Neural progenitor cell (in vitro differentiated cells): ENCODE results near the gene EIF4EBP3. TPM values are rescaled to one million over a fixed set of nuclear protein-coding genes. Genes with fewer than 3 reads are reported as not detected.

Experiments used
- DNase-seq: peaks from one replicate; pipeline ENCODE4 v3.0.0-alpha.2; 2016; ENCODE audit warnings: low spot score
- H2AFZ ChIP-seq: fragments of 200-600 bp; sonication (generic); replicated peaks from 2 replicates; pipeline ENCODE4 v1.6.1; 2016; ENCODE audit warnings: antibody characterized with exemption
- H3F3A ChIP-seq: fragments of 200-600 bp; sonication (generic); 2 replicates; pipeline ENCODE4 v1.6.1; 2016; ENCODE audit warnings: antibody characterized with exemption, low read depth
- H3K27ac ChIP-seq: fragments of 200-600 bp; sonication (generic); 2 replicates; pipeline ENCODE4 v1.5.1; 2016; ENCODE audit warnings: mild to moderate bottlenecking
- H3K27me3 ChIP-seq: fragments of 200-600 bp; sonication (generic); 2 replicates; pipeline ENCODE4 v1.6.1; 2016; ENCODE audit warnings: mild to moderate bottlenecking, moderate library complexity
- H3K36me3 ChIP-seq: fragments of 200-600 bp; sonication (generic); 2 replicates; pipeline ENCODE4 v1.5.1; 2016
- H3K4me1 ChIP-seq: fragments of 200-600 bp; sonication (generic); 2 replicates; pipeline ENCODE4 v1.6.1; 2016; ENCODE audit warnings: mixed run types
- H3K4me2 ChIP-seq: fragments of 200-600 bp; sonication (generic); 2 replicates; pipeline ENCODE4 v1.6.1; 2016
- H3K4me3 ChIP-seq: fragments of 200-600 bp; sonication (generic); 2 replicates; pipeline ENCODE4 v1.5.1; 2016
- H3K79me2 ChIP-seq: fragments of 200-600 bp; sonication (generic); 2 replicates; pipeline ENCODE4 v1.6.1; 2016; ENCODE audit warnings: low read depth
- H3K9ac ChIP-seq: fragments of 200-600 bp; sonication (generic); 2 replicates; pipeline ENCODE4 v1.6.1; 2016
- H3K9me3 ChIP-seq: fragments of 200-600 bp; sonication (generic); 2 replicates; pipeline ENCODE4 v1.5.1; 2016; ENCODE audit warnings: low read depth
- H4K20me1 ChIP-seq: fragments of 200-600 bp; sonication (generic); 2 replicates; pipeline ENCODE4 v1.6.1; 2016; ENCODE audit warnings: low read depth
- H3K27ac Mint-ChIP-seq: 3 replicates; pipeline ENCODE4 v1.8.0; 2021; ENCODE audit warnings: mixed read lengths
- H3K27me3 Mint-ChIP-seq: 2 replicates; pipeline ENCODE4 v1.8.0; 2022; ENCODE audit warnings: low read depth, mild to moderate bottlenecking, inconsistent platforms, moderate library complexity, mixed read lengths; ENCODE audit not compliant: insufficient read depth
- H3K36me3 Mint-ChIP-seq: 3 replicates; pipeline ENCODE4 v1.8.0; 2021; ENCODE audit warnings: mixed read lengths
- H3K4me1 Mint-ChIP-seq: 3 replicates; pipeline ENCODE4 v1.8.0; 2021; ENCODE audit warnings: mixed read lengths
- H3K4me3 Mint-ChIP-seq: 3 replicates; pipeline ENCODE4 v1.8.0; 2021; ENCODE audit warnings: mild to moderate bottlenecking, moderate library complexity, mixed read lengths
- H3K9me3 Mint-ChIP-seq: 3 replicates; pipeline ENCODE4 v1.8.0; 2020; ENCODE audit warnings: mixed read lengths
- CTCF ChIP-seq: fragments of 200-600 bp; sonication (generic); IDR thresholded peaks from 2 replicates; pipeline ENCODE4 v1.5.1; 2017; ENCODE audit warnings: antibody characterized with exemption, mild to moderate bottlenecking
- EZH2 ChIP-seq: fragments of 200-600 bp; sonication (generic); IDR thresholded peaks from 2 replicates; pipeline ENCODE4 v1.6.1; 2017; ENCODE audit warnings: antibody characterized with exemption, mild to moderate bottlenecking, moderate library complexity
- EZH2phosphoT487 ChIP-seq: fragments of 200-600 bp; sonication (generic); IDR thresholded peaks from 2 replicates; pipeline ENCODE4 v1.6.1; 2017; ENCODE audit warnings: antibody characterized with exemption
- microRNA-seq: library from miRNA; unstranded; fragments of <30 nt; microRNA quantifications from one replicate; pipeline ENCODE4, GENCODE V29; 2016
- small RNA-seq: library from RNA; depleted of rRNA; stranded (forward); fragments of <200 nt; gene quantifications from one replicate; pipeline ENCODE3, GENCODE V24; 2015
- total RNA-seq: library from RNA; depleted of rRNA; stranded (reverse); fragments of >200 nt; gene quantifications from 2 replicates; pipeline ENCODE4 v1.2.3, GENCODE V29; 2015; ENCODE audit warnings: low replicate concordance

EIF4EBP3 gene
- total RNA-seq, 1 donor from 2014 or later = 1.1 TPM

GRCh38 chr5:140596321-140596741, 48.9 kb downstream of the EIF4EBP3 start:
- no peaks in the 10 kb centered on the region for H3K79me2 ChIP-seq
- no peak overlapping the region for H3K4me2 ChIP-seq
- H3F3A ChIP-seq = no peaks in the 10 kb centered on the region
- Mint-ChIP-seq H3K4me1 (no peaks in the 10 kb centered on the region), H3K36me3 (no peaks in the 10 kb centered on the region), H3K4me3 (no peak overlapping the region), H3K27ac (no peak overlapping the region), H3K9me3 (no peaks in the 10 kb centered on the region), H3K27me3 (peaks cover 2% of the 10 kb centered on the region)
- H3K27ac ChIP-seq = no peak overlapping the region
- no peaks in the 10 kb centered on the region for H4K20me1 ChIP-seq
- no peak overlapping the region for H3K4me3 ChIP-seq
- DNase-seq = no peak
- no peaks in the 10 kb centered on the region for H3K4me1 ChIP-seq
- H2AFZ ChIP-seq = no peak overlapping the region
- no peaks in the 10 kb centered on the region for H3K9me3 ChIP-seq
- no peak for TF ChIP-seq CTCF
- TF ChIP-seq EZH2phosphoT487 = no peak
- no peak for TF ChIP-seq EZH2
- no peaks in the 10 kb centered on the region for H3K36me3 ChIP-seq
- no peaks in the 10 kb centered on the region for H3K27me3 ChIP-seq
- H3K9ac ChIP-seq = no peak overlapping the region

- H3K4me2 ChIP-seq = no peak overlapping the region
- no peaks in the 10 kb centered on the region for H3K9me3 Mint-ChIP-seq
- no peaks in the 10 kb centered on the region for H3F3A ChIP-seq
- H3K79me2 ChIP-seq = no peaks in the 10 kb centered on the region
- H3K27me3 ChIP-seq = no peaks in the 10 kb centered on the region
- H4K20me1 ChIP-seq = no peaks in the 10 kb centered on the region
- no peak for TF ChIP-seq CTCF
- no peak for TF ChIP-seq EZH2
- TF ChIP-seq EZH2phosphoT487 = no peak
- H3K4me1 ChIP-seq = no peaks in the 10 kb centered on the region
- H3K27ac ChIP-seq = no peak overlapping the region
- H3K9ac ChIP-seq = no peak overlapping the region
- no peak overlapping the region for H3K4me3 Mint-ChIP-seq
- no peak overlapping the region for H3K27ac Mint-ChIP-seq
- peaks cover 4% of the 10 kb centered on the region for H3K27me3 Mint-ChIP-seq
- H3K36me3 Mint-ChIP-seq = no peaks in the 10 kb centered on the region
- H2AFZ ChIP-seq = no peak overlapping the region
- H3K36me3 ChIP-seq = no peaks in the 10 kb centered on the region
- no peaks in the 10 kb centered on the region for H3K4me1 Mint-ChIP-seq
- H3K9me3 ChIP-seq = no peaks in the 10 kb centered on the region
- H3K4me3 ChIP-seq = no peak overlapping the region
- DNase-seq = no peak
These were observed 51.4 kb downstream of the EIF4EBP3 start for GRCh38 chr5:140598836-140599235.

Small RNAs within 50 kb of the gene (microRNA-seq; reads per million reads assigned to microRNA genes)
- not detected for gene MIR6831

Small RNAs within 50 kb of the gene (small RNA-seq; reads per million reads assigned to genes)
- gene RF00279 (0.14 reads per million), gene RF00443 (not detected)

Other genes starting within 250 kb of the EIF4EBP3 start
- 79.8 and 84.3 TPM in 2 replicates for gene PFDN1, start 244.6 kb upstream of the EIF4EBP3 start, total RNA-seq
- gene HBEGF, start 201.1 kb upstream of the EIF4EBP3 start, total RNA-seq = 2.4 and 3.4 TPM in 2 replicates
- gene SLC4A9, start 187.5 kb upstream of the EIF4EBP3 start, total RNA-seq = not detected in 2 replicates
- gene ANKHD1, start 145.8 kb upstream of the EIF4EBP3 start, total RNA-seq = 83.4 and 110 TPM in 2 replicates
- 16.9 and 26.9 TPM in 2 replicates for gene SRA1, start 9.8 kb downstream of the EIF4EBP3 start, total RNA-seq
- 20.7 and 23.6 TPM in 2 replicates for gene APBB3, start 16.9 kb downstream of the EIF4EBP3 start, total RNA-seq
- 20.7 and 26.7 TPM in 2 replicates for gene SLC35A4, start 17.2 kb downstream of the EIF4EBP3 start, total RNA-seq
- gene CD14, start 85.5 kb downstream of the EIF4EBP3 start, total RNA-seq = not detected in 2 replicates
- gene TMCO6, start 91.8 kb downstream of the EIF4EBP3 start, total RNA-seq = 17.8 and 106 TPM in 2 replicates
- gene NDUFA2, start 100.0 kb downstream of the EIF4EBP3 start, total RNA-seq = 53.8 and 59.4 TPM in 2 replicates
- gene IK, start 100.2 kb downstream of the EIF4EBP3 start, total RNA-seq = 97.0 and 131 TPM in 2 replicates
- gene WDR55, start 117.2 kb downstream of the EIF4EBP3 start, total RNA-seq = 6.9 and 15.1 TPM in 2 replicates
- gene DND1, start 125.9 kb downstream of the EIF4EBP3 start, total RNA-seq = 0.37 and 1.1 TPM in 2 replicates
- 44.9 and 45.7 TPM in 2 replicates for gene HARS1, start 143.7 kb downstream of the EIF4EBP3 start, total RNA-seq
- gene HARS2, start 143.8 kb downstream of the EIF4EBP3 start, total RNA-seq = 30.6 and 34.1 TPM in 2 replicates
- gene ZMAT2, start 152.8 kb downstream of the EIF4EBP3 start, total RNA-seq = 62.2 and 71.5 TPM in 2 replicates
- gene PCDHA1, start 238.5 kb downstream of the EIF4EBP3 start, total RNA-seq = 0.19 and 0.24 TPM in 2 replicates
- gene PCDHA2, start 247.2 kb downstream of the EIF4EBP3 start, total RNA-seq = 3.7 and 5.9 TPM in 2 replicates